ENCODE results near the gene FAM83C.

Gene FAM83C

GRCh38 chr20:35235881-35236280 lies 56.3 kb downstream of the FAM83C start:
- no peak for DNase-seq (ENCODE audit: low read depth in 2 of 2)
